ENCODE results near the gene PKP4.

GRCh38 chr2:158487419-158487818 is 30.7 kb downstream of the PKP4 start:
- TF ChIP-seq CTCF (IDR thresholded peaks at IDR 0.05; ENCODE audit: borderline replicate concordance, extremely low read depth, low read length, poor library complexity, severe bottlenecking) = no peak
- TF ChIP-seq EZH2 (IDR thresholded peaks at IDR 0.05; ENCODE audit: borderline replicate concordance, low read depth, low read length, severe bottlenecking) = no peak
